ENCODE results near the gene PCF11.
A peak's percentile ranks its signal among the peaks of the same experiment; 100 is the strongest.

Gene PCF11

DNA sequence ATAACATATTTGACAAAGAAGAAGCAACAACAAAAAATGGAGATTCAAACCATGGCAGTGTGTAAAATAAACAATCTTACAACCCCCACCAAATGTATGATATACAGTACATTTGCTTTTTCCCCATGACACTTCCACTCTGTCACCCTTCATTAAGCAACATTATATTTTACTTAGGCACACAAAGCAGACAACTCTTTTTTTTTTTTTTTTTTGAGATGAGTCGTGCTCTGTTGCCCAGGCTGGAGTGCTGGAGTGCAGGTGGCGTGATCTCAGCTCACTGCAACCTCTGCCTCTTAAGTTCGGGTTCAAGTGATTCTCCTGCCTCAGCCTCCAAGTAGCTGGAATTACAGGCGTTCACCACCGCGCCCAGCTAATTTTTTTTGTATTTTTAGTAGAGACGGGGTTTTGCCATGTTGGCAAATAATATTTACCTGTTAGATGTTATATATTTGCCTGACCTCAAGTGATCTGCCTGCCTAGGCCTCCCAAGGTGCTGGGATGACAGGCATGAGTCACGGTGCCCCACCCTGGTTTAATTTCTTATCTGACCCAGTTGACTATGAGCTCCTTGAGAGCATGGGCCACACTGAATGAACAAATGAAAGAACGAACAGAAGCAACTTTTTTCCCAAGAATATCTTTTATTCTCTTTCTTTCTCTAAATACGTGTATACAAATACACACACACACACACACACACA, 5.5 kb upstream of the PCF11 start:
- no peak for DNase-seq (ENCODE audit: low spot score)

DNA sequence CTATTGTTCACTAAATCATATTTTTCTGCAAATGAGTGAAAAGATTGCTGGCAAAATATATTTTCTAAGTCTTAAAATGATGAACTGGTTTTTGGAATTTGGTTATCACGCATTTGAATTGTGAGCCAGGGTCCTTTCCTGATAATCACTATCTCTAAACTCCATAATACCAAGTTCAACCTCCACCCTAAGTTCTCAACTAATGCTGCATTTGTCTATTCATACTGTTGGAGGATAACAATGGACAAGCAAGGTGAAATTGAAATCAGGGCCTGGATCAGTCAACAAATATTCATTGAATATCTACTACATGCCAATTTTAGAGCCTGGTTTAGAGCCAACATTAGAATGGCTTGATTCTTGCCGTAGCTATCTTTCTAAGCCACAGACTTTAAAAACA, 4.7 kb upstream of the PCF11 start:
- DNase-seq (ENCODE audit: low spot score): no peak

DNA sequence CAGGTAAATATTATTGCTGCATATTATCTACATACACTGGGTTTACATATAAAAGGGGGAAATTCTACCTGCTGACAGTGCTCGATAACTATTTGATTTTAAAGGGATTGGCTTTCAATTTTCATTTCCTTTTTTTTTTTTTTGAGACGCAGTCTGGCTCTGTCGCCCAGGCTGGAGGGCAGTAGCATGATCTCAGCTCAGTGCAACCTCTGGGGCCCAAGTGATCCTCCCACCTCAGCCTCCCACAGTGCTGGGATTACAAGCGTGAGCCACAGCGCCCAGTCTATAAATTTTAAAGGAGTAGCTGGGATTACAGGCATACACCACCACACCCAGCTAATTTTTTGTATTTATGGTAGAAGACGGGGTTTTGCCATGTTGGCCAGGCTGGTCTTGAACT, 3.2 kb upstream of the PCF11 start:
- no peak for DNase-seq (ENCODE audit: low spot score)

DNA sequence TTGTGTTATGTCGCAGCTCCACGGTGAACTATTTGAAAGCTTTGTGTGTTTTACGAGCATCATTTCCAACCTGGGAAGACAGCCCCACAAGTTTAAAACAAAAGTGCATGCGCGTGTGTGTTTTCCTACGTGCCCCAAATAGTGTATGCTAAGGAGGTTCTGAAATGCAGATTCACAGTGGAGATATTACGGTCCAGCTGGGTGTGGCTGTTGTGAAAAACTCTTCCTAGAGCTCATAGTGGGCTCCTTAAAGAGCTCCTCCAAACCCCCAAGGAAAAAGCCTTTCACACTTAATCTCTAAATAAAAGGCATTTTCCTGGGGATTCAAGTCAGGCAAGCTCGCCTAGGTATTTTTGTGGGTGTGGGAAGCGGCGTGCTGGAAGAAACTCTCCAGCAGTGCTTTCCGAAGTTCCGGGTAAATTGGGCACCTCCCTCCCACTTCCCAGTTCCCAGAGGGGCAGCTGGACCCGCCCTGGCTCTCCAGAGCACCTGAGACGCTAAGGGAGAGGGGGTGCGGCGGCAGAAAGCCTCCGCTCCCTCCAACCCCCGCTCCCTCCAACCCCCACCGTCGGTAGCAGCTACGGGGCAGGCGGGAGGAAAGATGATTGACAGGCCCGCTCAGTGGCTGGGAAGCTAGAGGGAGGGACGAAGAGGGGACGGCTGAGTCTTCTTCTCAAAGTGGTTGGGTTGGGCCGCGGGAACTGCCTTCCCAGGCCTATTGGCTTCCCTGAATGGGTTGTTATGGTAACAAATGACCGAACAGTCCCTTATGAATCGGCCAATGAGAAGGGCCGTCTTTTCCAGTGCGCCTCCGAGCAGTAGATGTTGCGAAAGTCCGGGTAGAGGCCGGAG, 561 bp upstream of the PCF11 start:
- DNase-seq (ENCODE audit: low spot score): peak; percentile 100

DNA sequence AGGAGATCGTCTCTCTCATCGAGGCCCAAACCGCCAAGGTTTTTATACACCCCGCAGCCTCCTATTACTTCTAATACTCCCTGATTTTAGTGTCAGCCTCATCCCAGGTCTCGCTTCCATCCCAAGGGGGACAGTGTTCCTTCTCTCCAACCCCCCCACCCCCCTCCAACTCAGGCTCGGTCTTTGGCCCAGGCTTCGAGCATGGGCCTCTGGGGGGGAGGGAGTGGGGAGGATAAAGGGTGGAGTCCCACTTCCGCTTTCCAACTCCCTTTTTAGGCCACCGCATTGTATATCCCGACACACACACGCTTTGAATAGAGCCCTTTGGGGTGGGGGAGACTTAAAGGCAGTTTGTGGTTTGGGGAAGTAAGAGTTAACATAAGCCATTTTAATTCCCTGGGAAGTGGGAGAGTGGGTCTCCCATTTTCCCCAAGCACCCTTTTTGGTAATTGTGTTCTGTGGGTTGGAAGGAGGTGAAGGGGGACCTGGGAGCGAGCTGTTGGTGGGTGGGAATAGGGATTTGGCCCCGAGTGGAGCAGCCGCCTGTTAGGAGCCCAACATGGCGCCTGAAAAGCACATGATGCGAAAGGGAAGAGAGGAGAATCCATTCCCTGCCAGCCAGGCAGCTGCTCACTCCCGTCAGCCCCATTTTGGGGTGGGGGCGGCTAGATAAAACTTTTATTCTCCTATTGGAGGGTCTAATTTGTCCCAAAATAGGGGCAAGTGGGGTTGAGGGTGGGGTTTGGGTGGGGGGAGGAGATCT, 844 bp downstream of the PCF11 start:
- peak; percentile 79 for DNase-seq (ENCODE audit: low spot score)

DNA sequence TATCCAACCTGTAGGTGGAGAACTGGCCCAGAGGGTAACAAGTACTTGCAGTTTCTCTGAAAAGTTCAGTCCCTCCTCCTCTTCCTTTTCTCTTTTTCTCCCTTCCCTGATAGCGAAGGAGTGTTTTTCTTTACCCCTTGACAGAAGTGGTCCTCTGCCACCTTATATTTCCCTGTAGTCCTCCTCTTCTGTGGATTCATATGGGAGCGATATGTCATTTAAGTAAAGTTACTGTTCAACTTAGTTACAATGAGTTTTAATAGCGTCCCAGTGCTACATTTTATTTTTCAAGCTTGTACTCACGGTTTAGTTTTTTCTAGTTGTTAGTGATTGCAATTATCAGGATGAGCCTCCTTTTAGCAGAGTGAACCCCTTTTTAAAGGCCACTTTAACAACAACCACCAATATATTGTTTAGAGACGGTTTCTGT, 1.4 kb downstream of the PCF11 start:
- peak; percentile 65 for DNase-seq (ENCODE audit: low spot score)

DNA sequence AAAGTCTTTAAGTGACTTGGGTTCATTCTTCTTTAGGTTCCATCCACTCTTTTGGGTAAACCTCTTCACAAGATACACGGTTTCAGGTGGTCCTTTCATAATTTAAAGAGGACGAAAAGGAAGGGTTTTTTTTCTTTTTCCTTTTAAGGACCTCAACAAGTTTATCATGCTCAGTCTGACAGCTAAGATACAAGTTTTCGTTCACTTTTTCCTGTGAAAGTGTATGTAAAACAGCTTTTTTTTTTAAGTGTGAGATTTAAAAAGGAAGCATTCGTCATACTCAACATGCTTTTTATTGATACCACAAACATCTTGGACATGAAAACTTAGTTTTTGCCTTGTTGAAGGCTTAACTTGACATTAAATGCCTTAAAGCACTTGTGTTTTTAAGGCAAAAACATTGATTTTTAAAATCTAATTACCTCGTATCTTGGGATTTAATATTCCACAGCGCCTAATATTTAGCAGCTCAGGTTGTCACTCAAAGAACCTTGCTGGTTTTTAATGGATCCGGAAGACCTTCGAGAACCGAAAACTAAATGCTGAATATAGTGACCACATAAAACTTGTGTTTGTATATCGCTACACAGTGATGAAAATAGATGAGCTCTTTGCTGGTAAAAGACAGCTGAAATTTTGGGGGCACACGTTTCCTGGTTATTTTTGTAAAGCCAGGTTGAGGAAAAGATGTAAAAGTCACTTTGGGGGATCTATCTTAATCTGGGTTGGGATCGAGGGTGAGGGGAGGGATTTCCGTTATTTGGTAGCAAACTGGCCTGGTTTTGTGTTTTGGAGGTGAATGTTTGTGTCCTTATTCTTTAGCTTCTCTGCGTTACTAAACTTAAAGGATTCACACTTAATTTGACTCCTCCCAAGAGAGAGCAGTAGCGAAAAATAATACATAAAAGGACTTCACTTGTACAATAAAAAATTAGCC, 2.3 kb downstream of the PCF11 start:
- DNase-seq (ENCODE audit: low spot score): no peak

DNA sequence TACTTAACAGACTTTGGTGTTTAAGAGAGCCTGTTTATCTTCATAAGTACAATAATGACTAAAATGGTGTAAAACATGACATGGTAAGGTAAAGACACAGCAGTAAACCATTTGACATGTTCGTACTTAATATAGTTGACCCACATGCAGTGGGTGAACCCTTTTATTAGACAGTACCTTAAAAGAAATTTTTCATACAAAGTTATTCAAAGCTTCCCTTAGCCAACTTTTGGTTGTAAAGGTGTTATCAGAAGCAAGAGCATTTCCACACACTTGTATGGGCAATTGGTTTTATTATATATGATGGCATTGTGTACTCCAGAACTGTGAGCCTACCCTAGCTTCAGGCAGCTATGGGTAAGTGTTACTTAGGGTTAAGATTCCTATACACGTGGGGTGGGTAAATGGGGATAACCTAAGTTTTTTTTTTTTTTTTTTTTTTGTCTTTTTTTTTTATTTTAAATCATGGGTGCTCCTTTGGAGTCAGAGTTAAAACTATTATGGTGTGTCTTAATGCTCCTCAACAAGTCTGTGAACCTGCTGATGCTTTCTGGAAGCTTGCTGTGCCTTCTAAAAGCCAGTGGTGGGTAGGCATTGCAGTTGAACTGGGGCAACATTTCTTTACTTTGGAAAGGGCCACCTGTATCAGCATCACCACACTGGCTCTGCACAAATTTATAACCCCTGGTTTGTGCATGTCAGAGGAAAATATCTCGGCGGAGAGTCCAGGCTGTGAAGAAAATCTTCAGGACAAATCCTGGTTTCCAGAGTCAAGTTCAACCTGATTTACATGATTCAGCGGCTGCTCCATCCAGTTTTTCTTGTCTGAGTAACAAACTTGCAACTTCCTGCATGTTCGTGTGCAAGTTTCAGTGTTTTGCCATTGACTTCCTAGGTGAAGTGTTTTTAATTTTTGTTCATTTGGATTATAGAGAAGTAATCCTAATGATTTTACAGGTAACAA, 3.3 kb downstream of the PCF11 start:
- peak; percentile 62 for DNase-seq (ENCODE audit: low spot score)

DNA sequence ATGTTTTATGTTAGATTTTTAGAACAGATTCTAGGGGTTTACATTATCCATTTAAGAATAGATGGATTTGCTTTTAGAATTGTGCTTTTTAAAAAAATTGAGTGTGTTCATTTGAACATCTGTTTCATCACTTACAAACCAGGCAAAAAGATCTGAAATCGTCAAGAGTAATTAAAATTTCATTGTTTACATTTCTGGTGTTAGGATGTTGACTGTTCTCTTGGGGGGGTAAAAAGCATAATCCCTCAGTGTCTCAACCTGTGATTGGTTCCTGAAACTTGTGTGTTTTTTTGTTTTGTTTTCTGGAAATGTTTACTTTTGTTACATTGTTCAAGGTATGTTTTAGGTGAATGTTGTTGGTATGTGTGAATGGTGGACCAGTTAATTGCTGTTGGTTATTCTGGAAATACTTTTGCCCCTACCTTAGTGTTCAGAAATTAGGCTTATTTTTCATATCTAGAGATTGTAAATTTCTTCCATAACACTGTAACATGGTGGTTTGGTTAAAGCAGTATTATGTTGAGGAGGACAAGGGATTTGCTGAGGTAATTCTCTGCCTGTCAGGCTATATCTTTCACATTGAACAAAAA, 4.8 kb downstream of the PCF11 start:
- no peak for DNase-seq (ENCODE audit: low spot score)

DNA sequence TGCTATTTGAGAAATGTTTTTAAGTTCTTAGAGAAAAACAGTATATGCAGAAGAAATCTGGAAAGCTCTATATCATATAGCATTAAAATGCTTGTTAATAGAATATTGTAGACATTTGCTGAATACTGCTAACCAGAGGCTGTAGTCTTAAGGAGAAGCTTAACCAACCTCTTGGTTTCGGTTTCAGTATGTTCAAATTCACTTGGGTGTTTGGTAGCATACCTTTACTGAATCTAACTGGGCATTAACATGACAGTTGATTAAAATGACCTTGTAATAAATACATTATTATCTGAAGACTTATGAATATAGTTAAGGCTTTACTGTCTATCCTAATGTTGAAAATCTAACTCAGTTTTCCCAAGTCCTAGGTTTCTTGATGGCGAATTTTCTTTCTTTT, 5.4 kb downstream of the PCF11 start:
- no peak for DNase-seq (ENCODE audit: low spot score)

DNA sequence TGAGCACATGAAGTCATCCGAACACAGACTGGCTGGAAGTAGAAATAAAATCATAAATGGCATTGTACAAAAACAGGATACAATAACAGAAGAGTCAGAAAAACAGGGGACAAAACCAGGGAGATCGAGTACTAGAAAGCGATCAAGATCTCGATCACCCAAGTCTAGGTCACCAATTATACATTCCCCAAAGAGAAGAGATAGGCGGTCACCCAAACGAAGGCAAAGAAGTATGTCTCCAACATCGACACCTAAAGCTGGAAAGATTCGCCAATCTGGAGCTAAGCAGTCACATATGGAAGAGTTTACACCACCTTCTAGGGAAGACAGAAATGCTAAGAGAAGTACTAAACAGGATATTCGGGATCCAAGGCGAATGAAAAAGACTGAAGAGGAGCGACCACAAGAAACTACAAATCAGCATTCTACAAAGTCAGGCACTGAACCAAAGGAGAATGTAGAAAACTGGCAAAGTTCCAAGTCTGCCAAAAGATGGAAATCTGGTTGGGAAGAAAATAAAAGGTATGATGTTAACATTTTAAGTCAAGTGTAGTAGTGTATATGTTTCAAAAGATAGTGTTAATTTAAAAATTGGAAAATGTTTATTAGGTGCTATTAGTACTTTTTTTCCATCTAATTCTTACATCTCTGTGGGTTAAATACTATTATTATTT, 9.4 kb downstream of the PCF11 start:
- DNase-seq (ENCODE audit: low spot score): no peak

DNA sequence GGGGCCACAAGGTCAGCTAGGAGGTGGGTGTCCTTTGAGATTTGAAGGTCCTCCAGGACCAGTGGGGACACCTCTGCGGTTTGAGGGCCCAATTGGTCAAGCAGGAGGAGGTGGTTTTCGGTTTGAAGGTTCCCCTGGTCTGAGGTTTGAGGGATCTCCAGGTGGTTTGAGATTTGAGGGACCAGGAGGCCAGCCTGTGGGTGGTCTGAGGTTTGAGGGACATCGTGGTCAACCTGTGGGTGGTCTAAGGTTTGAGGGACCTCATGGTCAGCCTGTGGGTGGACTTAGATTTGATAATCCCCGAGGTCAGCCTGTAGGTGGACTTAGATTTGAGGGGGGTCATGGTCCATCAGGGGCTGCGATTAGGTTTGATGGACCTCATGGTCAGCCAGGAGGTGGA, 11.8 kb downstream of the PCF11 start:
- no peak for DNase-seq (ENCODE audit: low spot score)

DNA sequence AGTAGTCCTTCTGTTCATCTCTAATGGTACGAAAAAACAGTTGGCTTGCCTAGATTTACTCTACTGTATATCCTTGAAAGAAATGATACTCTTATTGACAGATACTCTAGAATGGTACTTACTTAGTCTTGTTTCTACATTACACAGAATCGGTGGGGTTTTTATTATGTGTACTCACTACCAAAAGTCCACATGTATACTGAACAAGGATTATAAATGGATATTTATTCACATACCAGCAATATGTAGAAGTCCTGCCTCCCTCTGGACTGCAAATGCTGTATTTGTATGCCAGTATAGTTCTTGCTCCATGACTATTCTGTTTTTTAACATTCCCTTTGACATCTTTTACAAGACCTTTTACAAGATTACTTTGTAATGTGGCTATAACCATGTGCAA, 13.9 kb downstream of the PCF11 start:
- no peak for DNase-seq (ENCODE audit: low spot score)

DNA sequence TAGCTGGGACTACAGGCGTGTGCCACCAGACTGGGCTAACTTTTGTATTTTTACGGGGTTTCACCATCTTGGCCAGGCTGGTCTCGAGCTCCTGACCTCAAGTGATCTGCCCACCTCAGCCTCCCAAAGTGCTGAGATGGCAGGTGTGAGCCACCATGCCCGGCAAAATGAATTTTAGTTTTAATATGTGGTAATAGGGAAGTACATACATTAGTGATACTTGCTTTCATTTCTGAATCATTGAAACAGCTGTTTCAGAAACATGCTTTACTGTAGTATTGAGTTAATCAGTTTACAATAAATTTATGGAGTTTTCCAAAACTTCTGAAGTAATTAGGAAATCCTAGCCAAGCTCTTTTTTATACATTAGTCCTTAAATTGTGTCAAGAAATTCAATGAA, 15.6 kb downstream of the PCF11 start:
- no peak for DNase-seq (ENCODE audit: low spot score)

DNA sequence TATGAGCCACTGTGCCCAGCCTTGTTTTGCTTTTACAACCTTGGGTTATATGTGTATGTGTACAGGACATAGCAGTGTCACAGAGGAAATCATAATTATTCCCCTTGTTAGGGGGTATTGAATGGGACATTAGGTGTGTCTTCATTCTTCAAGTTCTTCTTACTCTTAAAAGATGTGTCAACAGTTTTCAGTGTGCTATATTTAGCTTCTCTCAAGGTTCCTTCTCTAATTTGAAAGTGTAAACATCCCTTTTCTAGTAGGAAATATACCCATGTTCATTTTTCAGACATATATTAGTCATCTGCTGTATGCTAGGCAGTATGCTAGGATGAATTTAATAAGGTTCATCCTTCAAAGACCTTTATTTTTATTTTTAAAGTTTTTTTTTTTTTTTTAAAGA, 17.1 kb downstream of the PCF11 start:
- no peak for DNase-seq (ENCODE audit: low spot score)

DNA sequence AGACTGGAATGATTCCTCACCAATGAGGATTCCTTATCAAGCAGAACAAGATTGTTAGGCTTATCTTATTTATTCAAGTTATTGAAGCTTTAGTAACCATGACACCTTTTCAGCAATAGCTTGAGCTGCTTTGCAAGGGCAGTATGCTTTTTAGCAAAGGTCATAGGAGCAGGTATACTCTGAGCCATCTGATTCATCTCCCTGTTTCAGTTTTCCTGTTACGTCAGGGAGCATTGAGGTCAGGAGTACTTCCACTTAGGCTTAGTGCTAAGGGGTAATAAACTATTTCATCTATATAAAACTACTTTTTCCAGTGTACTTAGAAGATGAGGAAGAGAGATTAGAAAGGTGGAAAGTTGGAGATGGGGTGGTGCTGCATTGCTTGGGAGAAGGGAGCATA, 18.9 kb downstream of the PCF11 start:
- no peak for DNase-seq (ENCODE audit: low spot score)

DNA sequence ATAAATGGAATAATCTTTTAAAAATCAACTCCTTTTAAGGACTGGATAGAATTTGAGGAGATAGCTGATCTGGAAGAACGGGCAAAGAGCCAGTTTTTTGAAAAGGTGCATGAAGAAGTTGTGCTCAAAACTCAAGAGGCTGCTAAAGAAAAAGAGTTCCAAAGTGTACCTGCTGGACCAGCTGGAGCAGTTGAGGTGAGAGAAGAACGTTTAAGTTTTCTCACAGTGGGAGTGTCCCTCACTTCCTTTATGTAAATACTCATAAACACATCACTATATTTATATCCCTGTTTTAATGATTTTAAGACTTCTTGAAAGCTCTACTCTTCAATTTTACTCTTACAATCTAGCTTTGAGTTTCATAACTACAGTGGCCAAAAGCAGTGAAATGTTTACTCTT, 24.9 kb downstream of the PCF11 start:
- DNase-seq (ENCODE audit: low spot score): no peak

DNA sequence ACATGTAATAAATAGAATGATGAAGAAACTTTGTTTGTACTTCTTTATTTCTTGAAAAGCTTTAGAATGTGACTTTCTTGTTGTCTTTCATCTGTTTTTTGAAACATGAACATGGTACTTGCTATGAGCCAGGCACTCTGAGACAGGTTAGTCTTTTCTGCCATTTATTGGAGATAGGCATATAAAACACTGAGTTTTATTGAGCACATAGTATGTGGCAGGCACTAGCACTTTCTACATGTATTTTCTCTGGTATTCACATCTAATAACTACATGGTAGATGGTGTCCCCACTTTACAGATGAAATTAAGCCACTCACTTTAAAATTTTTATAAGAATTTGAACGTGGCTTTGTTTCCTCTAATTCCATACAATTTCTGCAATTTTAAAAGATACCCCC, 28.8 kb downstream of the PCF11 start:
- no peak for DNase-seq (ENCODE audit: low spot score)

DNA sequence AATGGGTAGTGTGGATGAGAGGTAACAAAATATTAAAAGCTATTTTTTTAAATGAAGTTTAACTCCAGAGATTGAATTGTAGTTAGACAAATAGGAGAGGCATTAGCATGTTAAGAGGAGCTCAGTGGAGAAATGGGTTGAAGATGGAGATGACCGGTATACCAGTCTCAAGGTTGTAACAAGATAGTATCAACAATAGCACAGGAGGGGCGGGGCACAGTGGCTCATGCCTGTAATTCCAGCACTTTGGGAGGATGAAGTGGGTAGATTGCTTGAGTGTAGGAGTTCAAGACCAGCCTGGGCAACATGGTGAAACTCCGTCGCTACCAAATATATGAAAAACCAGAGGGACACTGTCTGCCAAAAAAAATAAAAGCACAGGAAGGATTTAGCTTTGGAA, 30.5 kb downstream of the PCF11 start:
- DNase-seq (ENCODE audit: low spot score): no peak

DNA sequence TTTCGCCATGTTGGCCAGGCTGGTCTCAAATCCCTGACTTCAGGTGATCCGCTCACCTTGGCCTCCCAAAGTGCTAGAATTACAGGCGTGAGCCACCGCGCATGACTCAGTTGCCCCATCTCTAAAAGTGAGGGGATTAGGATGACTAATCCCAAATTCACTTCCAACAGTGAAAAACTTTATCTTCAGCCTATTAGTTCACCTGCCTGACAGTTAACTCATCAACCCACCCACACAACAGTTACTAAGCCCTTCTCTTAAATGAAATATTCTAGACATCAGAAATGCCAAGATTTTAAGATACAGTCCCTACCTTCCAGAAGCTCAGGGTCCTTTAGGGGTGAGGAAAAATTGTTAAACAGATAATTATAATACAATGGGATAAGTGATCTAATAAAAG, 34.6 kb downstream of the PCF11 start:
- DNase-seq (ENCODE audit: low spot score): peak; percentile 58

Data from RKO (cell line).